LNCaP clone FGC (cell line): ENCODE measurements around the gene CYP2A13.
"Not testable (repeated sequence)": the region's sequence is repeated elsewhere in the genome, so short reads cannot be mapped to it uniquely, and the experiment has no call there.

Experiments
- DNase-seq: peaks from one replicate; pipeline ENCODE4 v3.0.0-alpha.2; 2011; ENCODE audit warnings: low read depth
- H3K4me3 ChIP-seq: 2 replicates; pipeline ENCODE4 v1.5.1; 2011; ENCODE audit warnings: mild to moderate bottlenecking, low read depth, low read length, control low read depth
- CTCF ChIP-seq: IDR thresholded peaks from 2 replicates; pipeline ENCODE4 v1.5.1; 2012; ENCODE audit warnings: mild to moderate bottlenecking; ENCODE audit not compliant: control insufficient read depth, insufficient read depth; ENCODE audit errors: extremely low read depth

Gene CYP2A13

GRCh38 chr19:41083516-41083915 lies 4.7 kb upstream of the CYP2A13 start:
- TF ChIP-seq CTCF, result no peak
- no peak for DNase-seq

GRCh38 chr19:41085748-41086415 lies 2.4 kb upstream of the CYP2A13 start:
- no peak for TF ChIP-seq CTCF
- DNase-seq, result no peak
- H3K4me3 ChIP-seq, result no peak overlapping the region

More at GRCh38 chr19:41083516-41083915, 4.7 kb upstream of the CYP2A13 start:
- H3K4me3 ChIP-seq, result no peak overlapping the region

- DNase-seq, result no peak
- no peak overlapping the region for H3K4me3 ChIP-seq
- TF ChIP-seq CTCF, result no peak
These were observed 1.7 kb downstream of the CYP2A13 start for GRCh38 chr19:41089959-41090358.

GRCh38 chr19:41095703-41096102 lies 7.5 kb downstream of the CYP2A13 start:
- H3K4me3 ChIP-seq, result no peak overlapping the region
- DNase-seq, result no peak
- no peak for TF ChIP-seq CTCF

- no peak overlapping the region for H3K4me3 ChIP-seq
- no peak for DNase-seq
- no peak for TF ChIP-seq CTCF
These were observed 8.1 kb downstream of the CYP2A13 start for GRCh38 chr19:41096353-41096752.

- no peak overlapping the region for H3K4me3 ChIP-seq
- TF ChIP-seq CTCF, result no peak
- DNase-seq, result no peak
These were observed 9.1 kb downstream of the CYP2A13 start for GRCh38 chr19:41097302-41097701.

- TF ChIP-seq CTCF, result no peak
- no peak for DNase-seq
- no peak overlapping the region for H3K4me3 ChIP-seq
These were observed 10.5 kb downstream of the CYP2A13 start for GRCh38 chr19:41098762-41099161.

- DNase-seq, H3K4me3 ChIP-seq: not testable (repeated sequence)
These were observed 14.0 kb downstream of the CYP2A13 start for GRCh38 chr19:41102210-41102609.
